Stimulated activated CD4-positive, alpha-beta T cell treated with anti-CD3 and anti-CD28 coated beads, TNF-alpha, amount 100 ng/mL, for 4 hours (primary cell): ENCODE measurements around the gene GABRB1.

Experiments
- DNase-seq, 3 experiments: peaks; one replicate each; pipeline ENCODE4 v3.0.0-alpha.2; 2020; ENCODE audit warnings: low read depth in 3 of 3

Gene GABRB1

DNA sequence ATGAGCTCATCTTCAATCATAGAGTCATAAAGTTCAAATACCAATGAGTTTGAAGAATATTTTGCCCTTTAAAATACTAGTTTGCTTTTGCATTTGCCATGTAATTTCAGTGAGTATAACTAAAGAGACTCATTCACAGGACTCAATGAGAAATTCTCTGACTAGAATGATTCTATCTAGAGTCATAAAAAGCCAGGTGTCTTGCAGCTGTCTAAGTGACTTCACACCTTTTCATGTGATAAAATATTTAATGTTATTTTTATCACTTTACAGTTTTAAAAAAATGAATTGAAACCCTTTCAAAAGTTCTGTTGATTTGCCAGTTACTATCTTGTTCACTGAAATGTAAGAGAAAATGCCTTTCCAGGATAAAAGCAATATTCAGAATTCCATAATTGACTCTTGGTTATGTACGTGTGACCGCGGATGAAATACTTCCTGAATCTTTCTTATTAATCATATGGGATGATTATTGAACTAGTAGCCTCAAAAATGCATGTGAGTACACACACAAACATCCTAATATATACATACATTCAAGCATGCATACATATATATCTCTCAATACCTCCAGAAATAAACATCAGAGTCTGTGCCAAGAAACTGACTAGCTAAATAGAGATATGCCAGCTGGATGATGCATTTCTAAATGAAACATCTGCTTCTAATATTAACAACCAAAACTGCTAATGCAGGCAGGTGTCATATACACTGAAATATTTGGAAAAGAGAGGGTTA lies 87.0 kb downstream of the GABRB1 start:
- no peak for DNase-seq

DNA sequence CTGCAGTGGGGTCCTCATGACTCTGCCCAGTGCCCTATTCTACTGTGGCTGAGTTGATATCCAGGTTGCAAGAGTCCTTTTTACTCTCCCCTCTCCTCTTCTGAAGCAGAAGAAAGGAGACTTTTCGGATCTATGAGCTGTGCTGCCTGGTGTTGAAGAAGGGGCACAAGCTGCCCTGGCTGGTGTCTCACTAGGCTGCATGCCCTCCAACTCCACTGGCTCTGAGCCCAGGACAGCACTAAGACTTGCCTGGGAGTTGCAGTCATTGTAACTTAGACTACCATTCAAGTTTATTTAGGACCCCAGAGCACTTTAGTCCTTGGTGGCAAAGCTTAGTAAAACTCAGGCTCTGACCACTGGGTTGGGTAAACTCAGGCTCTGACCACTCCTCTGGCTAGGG lies 89.4 kb downstream of the GABRB1 start:
- DNase-seq = no peak

DNA sequence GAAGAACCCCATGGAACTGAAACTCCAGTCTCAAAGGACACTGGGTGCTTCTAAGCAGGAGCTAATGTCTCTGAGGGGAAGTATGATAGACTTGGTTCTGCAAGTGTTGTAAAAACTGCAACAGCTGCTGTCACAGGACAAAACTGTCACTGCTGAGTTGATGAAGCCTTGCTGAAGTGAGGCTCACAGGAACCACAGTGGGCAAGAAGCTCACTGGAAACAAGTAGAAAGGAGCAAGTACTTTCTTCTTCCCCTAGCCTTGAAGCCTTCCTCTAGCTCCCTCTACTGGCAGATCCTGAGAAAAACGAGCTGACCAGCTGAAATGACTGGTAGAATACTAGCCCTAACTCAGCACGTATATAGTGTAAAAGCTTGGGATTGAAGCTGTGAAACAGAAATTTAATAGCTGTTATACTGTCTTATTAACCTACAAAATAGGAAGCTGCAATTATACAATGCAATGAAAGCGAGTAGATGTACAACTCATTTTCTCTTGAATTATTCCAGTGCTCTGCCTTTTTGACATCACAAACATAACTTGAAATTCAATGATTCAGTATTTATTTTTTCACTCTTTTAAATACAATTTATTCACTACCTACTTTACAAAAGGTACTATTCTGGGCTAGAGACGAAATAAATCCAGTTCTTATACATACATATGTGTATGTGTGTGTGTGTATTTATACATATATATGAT lies 91.4 kb downstream of the GABRB1 start:
- DNase-seq = no peak

- DNase-seq = no peak
These were observed 97.6 kb downstream of the GABRB1 start for GRCh38 chr4:47128991-47129390.

DNA sequence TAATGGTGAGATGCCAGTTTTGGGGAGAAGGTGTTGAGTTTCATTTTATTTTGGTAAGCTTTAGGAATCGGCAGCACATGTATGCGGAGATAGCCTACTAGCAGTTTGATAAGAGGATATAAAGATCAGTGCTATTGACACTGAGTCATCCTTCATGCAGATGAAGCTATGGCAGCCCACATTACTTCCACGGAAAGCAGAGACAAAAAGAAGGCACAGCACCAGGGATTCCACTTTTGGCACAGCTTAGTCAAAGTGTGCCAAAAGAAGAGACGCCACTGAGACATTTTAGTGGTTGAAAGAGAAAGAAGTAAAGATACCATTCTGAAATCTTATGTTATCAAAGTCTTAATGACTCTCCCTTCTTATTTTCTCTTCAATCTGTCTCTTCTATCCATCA lies 103.8 kb downstream of the GABRB1 start:
- no peak for DNase-seq

DNA sequence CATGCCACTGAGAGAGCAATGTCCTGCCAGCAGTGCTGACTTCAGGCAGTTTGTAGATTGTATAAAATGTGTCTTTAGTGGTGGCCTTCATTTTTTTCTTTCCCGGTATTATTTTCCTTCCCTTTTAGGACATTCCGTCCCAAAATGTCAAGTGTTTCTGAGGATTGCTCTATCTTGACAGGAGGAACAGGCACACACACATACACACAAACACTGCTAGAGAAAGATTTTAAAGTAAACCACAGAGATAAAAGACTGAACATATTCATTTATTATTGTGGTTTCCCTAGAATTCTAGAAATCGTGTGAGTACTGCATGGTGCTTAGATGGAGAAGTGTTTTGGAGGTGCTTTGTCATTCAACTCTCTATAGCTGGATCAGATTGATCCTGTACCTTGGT lies 111.9 kb downstream of the GABRB1 start:
- DNase-seq = no peak

DNA sequence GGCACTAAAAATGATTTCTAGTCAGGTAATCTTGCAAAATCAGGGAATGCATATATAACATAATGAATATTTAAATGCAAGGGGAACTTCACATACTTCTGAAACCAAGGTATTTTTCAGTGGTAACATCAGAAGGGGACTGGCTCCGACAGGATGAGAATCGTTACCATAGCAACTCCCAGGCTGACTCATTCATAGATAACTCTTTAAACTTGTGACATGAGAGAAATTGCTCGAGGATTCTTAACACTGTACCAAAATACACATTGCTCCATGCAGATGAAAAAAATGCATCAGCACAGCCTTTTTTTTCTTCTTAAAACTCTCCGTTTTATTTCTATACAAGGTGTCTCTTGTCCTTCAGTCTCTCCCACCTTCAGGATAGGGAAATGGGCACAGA lies 114.3 kb downstream of the GABRB1 start:
- no peak for DNase-seq

DNA sequence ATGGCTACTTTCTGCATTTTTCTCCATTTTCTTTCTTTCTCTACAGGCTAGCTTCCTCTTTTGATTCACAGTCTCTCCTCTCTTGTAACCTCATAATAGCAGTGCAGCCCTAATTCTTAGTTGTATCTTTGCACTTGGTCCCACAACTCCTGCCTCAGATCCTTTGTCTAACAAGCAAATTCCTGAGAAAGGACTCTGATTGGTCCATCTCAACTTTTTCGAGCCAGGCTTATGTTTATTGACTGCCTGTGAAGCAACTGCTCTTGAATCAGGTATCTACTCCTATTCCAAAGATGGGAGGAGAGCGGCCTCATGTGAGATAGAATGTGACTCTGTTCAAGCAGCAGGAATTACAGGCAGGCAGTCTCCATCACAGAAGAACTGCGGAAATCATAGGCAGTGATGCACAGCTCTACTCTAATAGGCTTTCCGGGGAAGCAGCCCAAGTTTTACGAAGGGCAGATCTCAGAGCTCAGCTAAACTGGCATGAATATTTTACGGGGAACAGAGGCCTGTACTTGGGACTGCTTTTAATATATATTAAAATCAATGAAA lies 123.5 kb downstream of the GABRB1 start:
- no peak for DNase-seq

DNA sequence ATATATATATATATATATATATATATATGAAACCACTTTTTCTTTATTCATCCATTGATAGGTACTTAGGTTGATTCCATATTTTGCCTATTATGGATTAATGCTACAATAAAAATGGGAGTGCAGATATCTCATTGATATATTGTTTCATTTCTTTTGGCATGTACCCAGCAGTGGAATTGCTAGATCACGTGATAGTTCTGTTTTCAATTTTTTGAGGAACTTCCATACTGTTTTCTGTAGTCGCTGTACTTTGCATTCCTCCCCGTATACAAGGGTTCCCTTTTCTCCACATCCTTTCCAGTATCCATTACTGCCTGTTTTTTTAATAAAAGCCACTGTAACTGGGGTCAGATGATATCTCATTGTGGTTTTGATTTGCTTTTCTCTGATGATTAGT lies 124.6 kb downstream of the GABRB1 start:
- no peak for DNase-seq

DNA sequence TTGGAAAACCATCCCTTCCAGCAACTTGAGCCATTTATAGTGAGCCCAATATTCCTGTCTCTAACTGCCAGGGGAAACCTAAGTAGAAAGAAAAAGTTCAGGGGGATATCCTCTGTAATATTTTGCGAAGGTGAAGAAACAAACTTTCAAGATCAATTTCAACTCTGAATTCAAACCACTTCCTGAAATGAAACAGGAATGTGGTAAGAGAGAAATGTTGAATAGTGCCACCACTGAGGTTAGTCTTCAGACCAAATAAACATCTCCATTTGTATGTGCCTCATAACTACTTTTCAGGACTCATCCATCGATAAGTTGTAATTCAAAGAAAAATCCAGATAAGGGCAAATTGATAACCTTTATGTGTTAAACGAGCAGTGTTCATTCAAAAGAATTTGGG lies 128.7 kb downstream of the GABRB1 start:
- no peak for DNase-seq

DNA sequence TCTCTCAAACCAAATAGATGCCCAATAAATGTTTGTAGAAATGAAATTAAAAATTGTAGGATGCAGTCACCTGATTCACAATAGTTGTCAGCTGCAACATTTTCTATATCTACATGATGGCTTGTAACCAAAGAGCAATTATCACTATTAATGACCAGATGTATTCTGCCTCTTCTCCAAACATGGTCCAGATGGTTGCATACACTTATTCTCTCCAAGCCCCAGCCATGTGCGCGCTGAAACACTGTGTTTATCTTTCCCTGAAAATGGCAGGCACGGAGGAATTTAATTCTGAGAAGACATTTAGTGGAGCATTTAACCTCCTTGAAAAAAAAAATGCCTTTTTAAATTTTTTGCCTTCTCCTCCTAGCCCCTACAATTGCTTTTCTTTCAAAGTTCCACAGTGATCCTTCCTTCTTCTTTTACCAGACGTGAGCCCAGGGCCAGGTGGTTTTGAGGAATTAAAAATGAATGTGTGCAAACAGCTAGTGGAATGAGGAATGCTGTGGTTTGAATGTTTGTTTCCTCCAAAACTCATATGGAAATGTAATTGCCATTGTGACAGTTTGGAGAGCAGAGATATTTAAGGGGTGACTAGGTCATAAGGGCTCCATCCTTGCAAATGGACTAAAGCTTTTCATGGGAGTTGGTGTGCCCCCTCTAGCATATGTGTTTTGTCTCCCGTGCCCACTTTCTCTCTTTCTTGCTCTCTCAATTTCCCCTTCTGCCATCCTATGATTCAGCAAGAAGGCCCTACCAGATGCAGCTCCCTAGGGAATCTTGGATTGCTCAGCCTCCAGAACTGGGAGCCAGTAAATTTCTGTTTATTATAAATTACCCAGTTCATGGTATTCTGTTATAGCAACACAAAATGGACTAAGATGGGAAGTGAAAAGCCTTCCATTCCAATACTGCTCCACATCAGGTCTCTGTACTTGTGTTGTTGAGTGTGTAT lies 136.0 kb downstream of the GABRB1 start:
- DNase-seq = no peak

DNA sequence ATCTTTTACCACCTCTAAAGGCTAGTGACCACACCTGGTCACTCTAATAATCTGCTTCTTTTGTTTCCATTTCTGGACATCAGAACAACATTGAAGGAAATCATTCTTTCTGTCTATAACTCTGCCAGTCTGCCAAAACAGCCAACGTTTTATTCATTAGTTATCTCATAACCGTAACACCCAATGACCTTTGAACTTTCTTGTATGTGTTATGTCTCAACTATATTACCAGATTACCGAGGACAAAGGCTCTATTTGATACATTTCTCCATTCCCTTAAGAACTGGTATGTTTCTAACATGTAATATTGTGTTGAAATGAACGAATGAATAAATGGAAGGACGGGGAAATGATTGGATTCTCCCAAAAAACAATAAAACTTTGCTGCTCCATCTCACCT lies 152.7 kb downstream of the GABRB1 start:
- DNase-seq = no peak

- DNase-seq = no peak
These were observed 154.4 kb downstream of the GABRB1 start for GRCh38 chr4:47185761-47186160.

GRCh38 chr4:47187608-47188007 lies 156.2 kb downstream of the GABRB1 start:
- no peak for DNase-seq

DNA sequence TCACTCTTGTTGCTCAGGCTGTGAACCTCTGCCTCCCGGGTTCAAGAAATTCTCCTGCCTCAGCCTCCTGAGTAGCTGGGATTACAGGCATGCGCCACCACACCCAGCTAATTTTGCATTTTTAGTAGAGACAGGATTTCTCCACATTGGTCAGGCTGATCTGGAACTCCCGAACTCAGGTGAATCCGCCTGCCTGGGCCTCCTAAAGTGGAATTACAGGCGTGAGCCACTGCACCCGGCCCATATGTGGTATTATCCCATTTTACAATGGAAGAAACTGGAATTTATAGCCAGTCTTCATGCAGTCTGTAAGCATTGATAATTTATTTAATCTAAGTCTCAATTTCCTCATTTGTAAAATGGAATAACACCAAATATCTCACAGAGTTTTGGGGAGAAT lies 161.8 kb downstream of the GABRB1 start:
- no peak for DNase-seq

GRCh38 chr4:47194036-47194737 lies 162.8 kb downstream of the GABRB1 start:
- no peak for DNase-seq

DNA sequence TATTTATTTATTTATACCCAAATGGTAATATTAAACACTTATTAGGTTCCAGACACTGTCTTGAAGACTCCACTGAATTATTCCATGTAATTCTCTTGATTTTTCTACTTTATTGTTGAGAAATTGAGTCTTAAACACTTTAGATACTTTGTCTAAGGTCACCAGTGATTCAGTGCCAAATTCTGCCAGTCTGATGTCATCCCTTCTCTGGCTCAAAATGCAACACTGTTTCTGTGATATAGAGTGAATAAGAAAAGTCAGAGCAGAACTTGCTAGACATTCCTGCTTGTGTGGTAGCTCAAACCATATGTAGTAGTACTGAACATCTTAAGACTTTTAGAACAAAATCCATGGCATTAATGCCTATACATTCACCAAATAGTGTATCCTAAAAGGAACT lies 164.3 kb downstream of the GABRB1 start:
- no peak for DNase-seq

DNA sequence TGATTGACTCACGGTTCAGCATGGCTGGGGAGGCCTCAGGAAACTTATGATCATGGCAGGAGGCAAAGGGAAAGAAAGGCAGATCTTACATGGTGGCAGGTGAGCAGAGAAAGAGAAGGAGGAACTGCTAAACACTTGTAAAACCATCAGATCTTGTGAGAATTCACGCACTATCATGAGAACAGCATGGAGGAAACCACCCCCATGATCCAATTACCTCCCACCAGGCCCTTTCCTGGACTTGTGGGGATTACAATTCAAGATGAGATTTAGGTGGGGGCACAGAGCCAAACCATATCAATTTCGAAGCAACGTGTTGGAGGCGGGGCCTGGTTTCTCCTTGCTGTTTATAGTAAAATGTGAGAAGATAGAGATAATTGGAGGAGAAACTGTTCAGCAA lies 167.4 kb downstream of the GABRB1 start:
- no peak for DNase-seq

DNA sequence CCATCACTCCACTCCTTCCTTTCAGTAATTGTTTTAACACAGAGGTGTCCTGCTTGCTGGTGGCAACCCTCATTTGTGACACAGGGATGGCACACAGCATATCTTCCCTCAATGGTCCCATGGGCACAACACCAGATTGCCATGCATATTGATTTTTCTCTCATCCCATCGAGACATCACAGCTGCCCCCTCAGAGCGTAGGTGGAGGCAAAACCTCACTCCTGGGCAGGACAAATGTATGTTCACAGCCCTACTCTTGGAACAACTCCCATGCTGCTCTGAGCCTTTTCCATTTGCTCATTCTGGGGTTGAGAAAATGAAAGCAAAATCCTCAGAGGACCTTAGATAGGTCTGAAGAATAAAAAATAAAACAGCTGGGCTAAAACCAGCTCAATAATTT lies 172.2 kb downstream of the GABRB1 start:
- no peak for DNase-seq

GRCh38 chr4:47207555-47207954 lies 176.2 kb downstream of the GABRB1 start:
- DNase-seq = no peak

DNA sequence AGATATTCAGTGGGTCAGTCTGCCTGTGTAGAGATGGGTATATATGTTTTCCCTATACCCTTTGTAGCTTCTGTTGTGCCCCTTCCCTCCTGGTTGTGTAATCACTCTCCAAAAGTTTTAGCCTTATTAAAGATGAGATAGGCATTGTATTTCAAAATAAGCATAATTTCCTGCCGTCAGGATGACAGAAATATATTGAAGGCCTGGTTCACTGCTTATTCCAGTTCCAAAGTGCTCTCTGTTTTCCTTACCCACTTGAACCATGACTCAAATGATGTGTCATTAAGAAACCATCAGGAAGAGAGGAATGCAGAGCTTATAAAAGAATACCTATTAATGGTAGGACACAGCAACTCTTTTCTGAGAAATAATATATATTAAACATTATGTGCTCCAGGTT lies 178.5 kb downstream of the GABRB1 start:
- no peak for DNase-seq

GRCh38 chr4:47210828-47211227 lies 179.5 kb downstream of the GABRB1 start:
- DNase-seq = no peak
